Putamen (tissue), 1 donor: ENCODE results near the gene KRTAP5-5.

Experiments
- DNase-seq: peaks from one replicate; pipeline ENCODE4 v3.0.0-alpha.2; 2016; ENCODE audit warnings: low spot score

KRTAP5-5 gene

GRCh38 chr11:1679881-1680280, 50.3 kb downstream of the KRTAP5-5 start:
- no peak for DNase-seq
